ENCODE data around the gene GALNT18.
A peak's percentile ranks its signal among the peaks of the same experiment; 100 is the strongest.

Gene GALNT18

DNA sequence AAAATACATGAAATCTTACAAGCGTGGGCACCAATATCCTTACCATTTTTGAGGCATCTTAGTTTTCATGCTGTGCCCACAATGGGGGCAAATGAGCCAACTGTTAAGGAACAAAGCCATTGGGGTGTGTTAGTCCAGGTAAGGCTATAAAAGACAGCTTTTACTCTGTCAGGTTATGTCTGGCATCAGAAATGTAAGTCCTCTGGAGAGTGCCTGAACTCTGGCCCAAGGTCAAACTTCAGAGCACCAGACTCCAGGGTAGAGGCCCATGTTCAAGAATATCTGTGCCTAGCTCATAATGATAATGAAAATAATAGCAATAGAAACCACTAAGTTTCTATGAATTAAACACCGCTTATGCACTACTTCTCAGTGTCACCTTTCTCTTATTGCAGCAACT, 374.2 kb downstream of the GALNT18 start:
- H3K27me3 ChIP-seq (ENCODE audit: control insufficient read depth in 2 of 2, insufficient read depth in 2 of 2, low read length in 2 of 2), result no peaks in the 10 kb centered on the region
- no peaks in the 10 kb centered on the region for H3K36me3 ChIP-seq (ENCODE audit: control insufficient read depth in 2 of 2, insufficient read depth in 2 of 2, low read length in 2 of 2)
- H3K4me3 ChIP-seq (ENCODE audit: low read length in 2 of 2), result no peak overlapping the region
- no peak overlapping the region for H3K9ac ChIP-seq (ENCODE audit: low read depth in 1 of 2, low read length in 2 of 2)
- H3K27ac ChIP-seq (ENCODE audit: low read depth in 2 of 2, low read length in 2 of 2), result no peak overlapping the region
- no peaks in the 10 kb centered on the region for H3K4me1 ChIP-seq (ENCODE audit: control insufficient read depth in 2 of 2, insufficient read depth in 2 of 2, low read length in 2 of 2)
- no peaks in the 10 kb centered on the region for H3K9me3 ChIP-seq (ENCODE audit: control insufficient read depth in 2 of 2, low read length in 2 of 2)

DNA sequence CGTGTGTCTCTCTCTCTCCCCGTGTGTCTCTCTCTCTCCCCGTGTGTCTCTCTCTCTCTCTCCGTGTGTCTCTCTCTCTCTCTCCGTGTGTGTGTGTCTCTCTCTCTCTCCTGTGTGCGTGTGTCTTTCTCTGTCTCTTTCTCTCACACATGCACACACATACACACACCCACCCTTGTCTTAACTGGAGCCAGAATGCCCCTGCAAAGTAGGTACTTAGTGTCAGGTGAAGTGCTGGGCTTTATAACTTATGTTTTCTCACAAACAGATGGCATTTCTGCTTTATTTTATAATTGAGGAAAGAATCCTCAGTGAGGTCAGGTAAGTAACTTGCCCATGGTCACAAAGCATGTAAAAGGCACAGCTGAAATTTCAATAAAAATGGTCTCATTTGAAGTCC, 374.7 kb downstream of the GALNT18 start:
- Histone ChIP-seq H3K9me3 (ENCODE audit: control insufficient read depth in 2 of 2, low read length in 2 of 2) (no peaks in the 10 kb centered on the region), H3K9ac (ENCODE audit: low read depth in 1 of 2, low read length in 2 of 2) (no peak overlapping the region), H3K27ac (ENCODE audit: low read depth in 2 of 2, low read length in 2 of 2) (no peak overlapping the region), H3K27me3 (ENCODE audit: control insufficient read depth in 2 of 2, insufficient read depth in 2 of 2, low read length in 2 of 2) (no peaks in the 10 kb centered on the region), H3K4me1 (ENCODE audit: control insufficient read depth in 2 of 2, insufficient read depth in 2 of 2, low read length in 2 of 2) (no peaks in the 10 kb centered on the region), H3K36me3 (ENCODE audit: control insufficient read depth in 2 of 2, insufficient read depth in 2 of 2, low read length in 2 of 2) (no peaks in the 10 kb centered on the region), H3K4me3 (ENCODE audit: low read length in 2 of 2) (no peak overlapping the region)

DNA sequence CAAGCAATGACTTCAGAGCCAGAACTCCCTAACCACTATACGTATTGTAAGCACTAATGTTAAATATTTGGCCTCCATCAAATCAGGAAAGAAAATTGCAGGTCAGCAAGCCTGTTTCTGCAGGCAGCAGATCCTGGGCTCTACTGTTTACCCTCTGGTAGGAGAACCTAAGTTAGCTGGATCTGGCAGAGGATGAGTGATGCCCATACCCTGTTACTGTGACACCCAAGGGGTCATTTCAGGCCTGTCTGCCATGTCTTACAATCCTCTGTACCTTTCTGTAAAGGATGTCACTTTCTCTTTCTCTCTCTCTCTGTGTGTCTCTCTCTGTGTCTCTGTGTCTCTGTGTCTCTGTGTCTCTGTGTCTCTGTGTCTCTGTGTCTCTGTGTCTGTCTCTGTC, 375.6 kb downstream of the GALNT18 start:
- Histone ChIP-seq H3K4me1 (ENCODE audit: control insufficient read depth in 2 of 2, insufficient read depth in 2 of 2, low read length in 2 of 2) (no peaks in the 10 kb centered on the region), H3K27ac (ENCODE audit: low read depth in 2 of 2, low read length in 2 of 2) (no peak overlapping the region), H3K4me3 (ENCODE audit: low read length in 2 of 2) (no peak overlapping the region), H3K27me3 (ENCODE audit: control insufficient read depth in 2 of 2, insufficient read depth in 2 of 2, low read length in 2 of 2) (no peaks in the 10 kb centered on the region), H3K9me3 (ENCODE audit: control insufficient read depth in 2 of 2, low read length in 2 of 2) (no peaks in the 10 kb centered on the region), H3K9ac (ENCODE audit: low read depth in 1 of 2, low read length in 2 of 2) (no peak overlapping the region), H3K36me3 (ENCODE audit: control insufficient read depth in 2 of 2, insufficient read depth in 2 of 2, low read length in 2 of 2) (no peaks in the 10 kb centered on the region)

DNA sequence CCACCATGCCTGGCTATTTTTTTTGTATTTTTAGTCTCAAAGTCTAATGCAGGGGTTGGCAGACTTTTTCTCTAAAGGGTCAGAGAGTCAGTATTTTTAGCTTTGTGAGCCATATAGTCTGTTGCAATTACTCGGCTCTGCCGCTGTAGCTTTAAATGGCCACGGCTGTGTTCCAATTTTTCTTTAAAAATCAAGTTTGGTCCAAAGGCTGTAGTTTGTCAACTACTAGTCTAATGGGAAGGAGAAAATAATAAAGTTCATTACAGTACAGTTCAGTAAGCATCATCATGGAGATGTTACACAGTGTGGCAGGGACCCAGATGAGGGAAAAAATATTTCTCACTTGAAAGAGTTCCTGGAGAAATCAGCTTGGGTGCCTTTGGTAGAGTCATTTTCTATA, 376.4 kb downstream of the GALNT18 start:
- Histone ChIP-seq H3K9me3 (ENCODE audit: control insufficient read depth in 2 of 2, low read length in 2 of 2) (no peaks in the 10 kb centered on the region), H3K27me3 (ENCODE audit: control insufficient read depth in 2 of 2, insufficient read depth in 2 of 2, low read length in 2 of 2) (no peaks in the 10 kb centered on the region), H3K36me3 (ENCODE audit: control insufficient read depth in 2 of 2, insufficient read depth in 2 of 2, low read length in 2 of 2) (no peaks in the 10 kb centered on the region), H3K4me1 (ENCODE audit: control insufficient read depth in 2 of 2, insufficient read depth in 2 of 2, low read length in 2 of 2) (no peaks in the 10 kb centered on the region), H3K27ac (ENCODE audit: low read depth in 2 of 2, low read length in 2 of 2) (no peak overlapping the region), H3K4me3 (ENCODE audit: low read length in 2 of 2) (no peak overlapping the region), H3K9ac (ENCODE audit: low read depth in 1 of 2, low read length in 2 of 2) (no peak overlapping the region)

DNA sequence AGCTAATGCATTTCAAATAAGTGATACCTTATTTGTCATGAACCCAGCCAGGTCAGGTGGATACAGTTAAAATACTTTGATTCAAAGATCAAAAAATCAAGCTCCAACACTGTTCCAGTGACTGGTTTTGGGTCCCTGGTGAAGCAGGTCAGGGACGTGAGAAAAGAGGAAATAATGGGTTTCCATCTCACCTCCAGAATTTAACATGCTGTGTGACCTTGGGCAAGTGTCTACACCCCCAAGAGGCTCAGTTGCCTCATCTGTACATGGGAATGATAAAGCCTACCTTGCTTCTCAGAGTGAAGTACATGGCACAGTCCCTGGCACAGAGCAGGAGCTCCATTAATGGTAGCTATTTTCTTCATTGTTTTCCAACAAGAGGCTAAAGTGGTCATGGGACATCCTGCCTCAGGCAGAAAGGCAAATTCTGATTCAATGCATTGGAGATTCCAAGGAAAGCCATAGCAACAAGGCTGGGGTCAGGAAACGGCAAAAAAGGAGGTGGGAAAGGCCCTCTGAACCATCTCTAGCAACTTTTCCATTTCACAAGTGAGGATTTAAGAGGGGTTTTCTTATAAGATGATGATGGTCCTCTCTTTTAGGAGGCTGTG, 377.2 kb downstream of the GALNT18 start:
- Histone ChIP-seq H3K27ac (ENCODE audit: low read depth in 2 of 2, low read length in 2 of 2) (peak overlapping the region; percentile 21 to 31), H3K4me1 (ENCODE audit: control insufficient read depth in 2 of 2, insufficient read depth in 2 of 2, low read length in 2 of 2) (no peaks in the 10 kb centered on the region), H3K9ac (ENCODE audit: low read depth in 1 of 2, low read length in 2 of 2) (no peak overlapping the region), H3K9me3 (ENCODE audit: control insufficient read depth in 2 of 2, low read length in 2 of 2) (no peaks in the 10 kb centered on the region), H3K27me3 (ENCODE audit: control insufficient read depth in 2 of 2, insufficient read depth in 2 of 2, low read length in 2 of 2) (no peaks in the 10 kb centered on the region), H3K36me3 (ENCODE audit: control insufficient read depth in 2 of 2, insufficient read depth in 2 of 2, low read length in 2 of 2) (no peaks in the 10 kb centered on the region), H3K4me3 (ENCODE audit: low read length in 2 of 2) (no peak overlapping the region)

DNA sequence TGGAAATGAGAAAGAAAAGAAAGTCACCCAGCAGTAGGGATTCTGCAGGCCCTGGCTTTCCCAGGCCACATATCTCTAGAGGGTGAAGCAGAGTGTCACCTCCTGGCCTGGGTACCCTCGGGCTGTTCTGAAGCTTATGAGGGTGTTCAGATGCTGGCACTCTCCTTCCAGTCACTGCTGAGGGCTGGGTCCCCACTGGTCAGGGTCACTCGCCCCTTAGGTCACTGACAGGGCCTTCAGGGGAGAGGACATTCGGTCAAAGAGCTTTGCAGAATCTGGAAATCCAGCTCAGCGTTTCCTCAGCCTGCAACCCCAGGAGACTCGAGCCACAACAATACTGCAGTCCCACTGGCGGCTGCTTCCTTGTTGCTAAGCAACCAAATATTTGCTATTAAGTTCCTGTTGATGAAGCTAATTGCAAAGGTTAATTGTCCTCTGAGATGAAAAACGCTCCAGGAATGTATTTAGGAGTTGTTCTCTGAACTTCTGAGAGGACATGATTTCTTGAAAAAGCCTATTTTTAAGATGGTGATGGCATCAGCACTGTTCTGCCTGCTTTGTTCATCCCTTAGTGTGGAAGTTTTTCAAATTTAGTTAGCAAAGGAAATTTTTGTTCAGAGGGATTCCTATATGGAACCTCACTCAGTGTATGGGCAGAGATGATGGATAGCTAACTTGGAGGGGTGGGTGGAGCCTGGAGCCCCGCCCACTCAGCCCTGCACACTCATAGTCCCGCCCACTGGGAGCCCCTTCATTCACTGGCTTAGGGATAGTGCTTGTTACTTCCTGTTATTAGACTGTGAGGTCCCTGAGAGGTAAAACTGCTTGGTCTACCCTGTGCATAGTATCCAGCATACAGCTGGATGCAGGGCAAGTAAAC, 378.0 kb downstream of the GALNT18 start:
- Histone ChIP-seq H3K9me3 (ENCODE audit: control insufficient read depth in 2 of 2, low read length in 2 of 2) (no peaks in the 10 kb centered on the region), H3K27ac (ENCODE audit: low read depth in 2 of 2, low read length in 2 of 2) (peak overlapping the region; percentile 54 to 61), H3K27me3 (ENCODE audit: control insufficient read depth in 2 of 2, insufficient read depth in 2 of 2, low read length in 2 of 2) (no peaks in the 10 kb centered on the region), H3K9ac (ENCODE audit: low read depth in 1 of 2, low read length in 2 of 2) (no peak overlapping the region), H3K4me1 (ENCODE audit: control insufficient read depth in 2 of 2, insufficient read depth in 2 of 2, low read length in 2 of 2) (no peaks in the 10 kb centered on the region), H3K4me3 (ENCODE audit: low read length in 2 of 2) (no peak overlapping the region), H3K36me3 (ENCODE audit: control insufficient read depth in 2 of 2, insufficient read depth in 2 of 2, low read length in 2 of 2) (no peaks in the 10 kb centered on the region)

DNA sequence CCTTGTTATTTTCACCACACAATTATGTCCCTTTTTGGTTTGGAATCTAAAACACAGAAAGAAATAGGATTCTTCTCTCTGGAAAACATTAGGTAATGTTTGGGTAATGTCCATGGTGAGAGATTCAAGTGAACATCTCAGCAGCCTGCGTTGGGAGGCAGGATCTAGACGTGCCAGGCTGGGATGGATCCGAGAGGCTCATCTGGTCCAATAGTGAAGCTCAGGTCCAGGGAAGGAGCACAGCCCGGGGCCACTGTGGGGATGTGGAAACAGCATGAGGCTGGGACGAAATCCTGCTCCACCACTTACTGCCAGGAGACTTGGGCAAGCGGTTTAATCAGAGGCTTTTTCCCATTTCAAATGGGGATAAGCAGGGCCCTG, 378.6 kb downstream of the GALNT18 start:
- Histone ChIP-seq H3K27ac (ENCODE audit: low read depth in 2 of 2, low read length in 2 of 2) (peak overlapping the region; percentile 54 to 61), H3K36me3 (ENCODE audit: control insufficient read depth in 2 of 2, insufficient read depth in 2 of 2, low read length in 2 of 2) (no peaks in the 10 kb centered on the region), H3K4me1 (ENCODE audit: control insufficient read depth in 2 of 2, insufficient read depth in 2 of 2, low read length in 2 of 2) (no peaks in the 10 kb centered on the region), H3K4me3 (ENCODE audit: low read length in 2 of 2) (no peak overlapping the region), H3K27me3 (ENCODE audit: control insufficient read depth in 2 of 2, insufficient read depth in 2 of 2, low read length in 2 of 2) (no peaks in the 10 kb centered on the region), H3K9ac (ENCODE audit: low read depth in 1 of 2, low read length in 2 of 2) (no peak overlapping the region), H3K9me3 (ENCODE audit: control insufficient read depth in 2 of 2, low read length in 2 of 2) (no peaks in the 10 kb centered on the region)

DNA sequence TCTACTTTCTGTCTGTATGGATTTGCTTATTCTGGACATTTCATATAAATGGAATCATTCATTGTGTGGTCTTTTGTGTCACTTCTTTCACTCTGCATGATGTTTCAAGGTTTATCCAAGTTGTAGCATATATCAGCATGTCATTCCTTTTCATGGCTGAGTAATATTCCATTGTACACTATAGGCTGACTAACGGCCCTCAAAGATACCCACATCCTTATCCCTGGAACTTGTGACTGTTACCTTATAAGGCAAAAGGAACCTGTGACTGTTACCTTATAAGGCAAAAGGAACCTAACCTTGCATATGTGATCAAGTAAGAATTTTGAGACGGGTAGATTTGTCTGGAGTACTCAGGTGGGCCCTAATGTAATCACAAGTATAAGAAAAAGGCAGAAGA, 380.5 kb downstream of the GALNT18 start:
- H3K27me3 ChIP-seq (ENCODE audit: control insufficient read depth in 2 of 2, insufficient read depth in 2 of 2, low read length in 2 of 2), result no peaks in the 10 kb centered on the region
- H3K27ac ChIP-seq (ENCODE audit: low read depth in 2 of 2, low read length in 2 of 2), result no peak overlapping the region
- H3K36me3 ChIP-seq (ENCODE audit: control insufficient read depth in 2 of 2, insufficient read depth in 2 of 2, low read length in 2 of 2), result no peaks in the 10 kb centered on the region
- no peak overlapping the region for H3K9ac ChIP-seq (ENCODE audit: low read depth in 1 of 2, low read length in 2 of 2)
- no peaks in the 10 kb centered on the region for H3K9me3 ChIP-seq (ENCODE audit: control insufficient read depth in 2 of 2, low read length in 2 of 2)
- no peak overlapping the region for H3K4me3 ChIP-seq (ENCODE audit: low read length in 2 of 2)
- no peaks in the 10 kb centered on the region for H3K4me1 ChIP-seq (ENCODE audit: control insufficient read depth in 2 of 2, insufficient read depth in 2 of 2, low read length in 2 of 2)

DNA sequence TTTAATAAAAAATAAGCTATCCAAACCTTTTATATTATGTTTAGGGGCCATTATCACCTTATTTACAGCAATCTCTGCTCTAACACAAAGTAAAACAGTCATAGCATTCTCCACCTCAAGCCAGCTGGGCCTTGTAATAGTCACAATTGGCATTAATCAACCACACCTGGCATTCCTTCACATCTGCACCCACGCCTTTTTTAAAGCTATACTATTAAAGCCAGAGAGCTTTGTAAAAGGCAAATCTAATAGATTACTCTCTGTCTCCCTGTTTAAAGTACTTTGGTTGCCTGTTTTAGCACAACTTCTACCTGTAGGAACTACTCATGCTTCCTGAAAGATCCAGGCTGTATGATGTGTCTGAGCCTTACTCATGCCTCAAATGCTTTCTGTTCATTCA, 381.8 kb downstream of the GALNT18 start:
- Histone ChIP-seq H3K9me3 (ENCODE audit: control insufficient read depth in 2 of 2, low read length in 2 of 2) (no peaks in the 10 kb centered on the region), H3K4me3 (ENCODE audit: low read length in 2 of 2) (no peak overlapping the region), H3K9ac (ENCODE audit: low read depth in 1 of 2, low read length in 2 of 2) (no peak overlapping the region), H3K27me3 (ENCODE audit: control insufficient read depth in 2 of 2, insufficient read depth in 2 of 2, low read length in 2 of 2) (no peaks in the 10 kb centered on the region), H3K36me3 (ENCODE audit: control insufficient read depth in 2 of 2, insufficient read depth in 2 of 2, low read length in 2 of 2) (no peaks in the 10 kb centered on the region), H3K4me1 (ENCODE audit: control insufficient read depth in 2 of 2, insufficient read depth in 2 of 2, low read length in 2 of 2) (no peaks in the 10 kb centered on the region), H3K27ac (ENCODE audit: low read depth in 2 of 2, low read length in 2 of 2) (no peak overlapping the region)

DNA sequence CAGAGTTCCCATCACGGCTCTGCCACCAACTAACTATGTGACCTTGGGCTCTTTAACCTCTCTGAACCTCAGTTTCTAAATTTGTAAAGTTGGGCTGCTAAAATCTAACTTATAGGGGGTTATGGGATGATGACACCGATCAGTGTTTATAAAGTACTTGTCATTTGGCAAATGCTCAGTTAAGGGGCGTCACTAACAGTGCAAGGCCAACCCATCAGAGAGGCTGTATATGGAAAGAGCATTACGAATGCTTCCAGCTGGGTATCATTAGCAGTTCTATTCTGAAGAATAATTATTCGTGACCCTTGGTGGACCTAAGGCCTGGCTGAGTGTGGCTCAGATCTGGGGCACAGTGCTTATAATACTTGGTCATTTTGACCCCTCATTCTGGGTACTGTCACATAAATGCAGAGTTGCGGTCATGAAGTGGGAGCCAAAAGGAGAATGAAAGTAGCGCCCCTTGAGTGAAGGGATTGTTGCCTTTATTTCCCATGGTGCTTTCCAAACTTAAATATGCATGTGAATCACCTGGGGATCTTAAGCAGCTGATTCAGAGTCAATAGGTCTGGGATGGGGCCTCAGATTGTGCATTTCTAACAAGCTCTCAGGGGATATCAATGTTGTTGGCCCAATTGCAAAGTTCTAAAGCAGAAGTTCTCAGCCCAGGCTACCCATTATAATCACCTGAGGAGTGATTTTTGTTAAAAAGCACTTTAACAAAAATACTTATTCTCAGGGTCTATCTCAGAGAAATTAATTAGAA, 384.6 kb downstream of the GALNT18 start:
- Histone ChIP-seq H3K27ac (ENCODE audit: low read depth in 2 of 2, low read length in 2 of 2) (peak overlapping the region in 1 of 2 donors; percentile 13), H3K9me3 (ENCODE audit: control insufficient read depth in 2 of 2, low read length in 2 of 2) (no peaks in the 10 kb centered on the region), H3K4me3 (ENCODE audit: low read length in 2 of 2) (no peak overlapping the region), H3K36me3 (ENCODE audit: control insufficient read depth in 2 of 2, insufficient read depth in 2 of 2, low read length in 2 of 2) (no peaks in the 10 kb centered on the region), H3K4me1 (ENCODE audit: control insufficient read depth in 2 of 2, insufficient read depth in 2 of 2, low read length in 2 of 2) (no peaks in the 10 kb centered on the region), H3K9ac (ENCODE audit: low read depth in 1 of 2, low read length in 2 of 2) (no peak overlapping the region), H3K27me3 (ENCODE audit: control insufficient read depth in 2 of 2, insufficient read depth in 2 of 2, low read length in 2 of 2) (no peaks in the 10 kb centered on the region)

Data from mucosa of rectum (tissue), 2 donors.